Stimulated activated naive CD4-positive, alpha-beta T cell treated with Interleukin-2 at 50 U/mL for 16 hours (primary cell): ENCODE data around the gene ANXA2.
"Not testable (repeated sequence)": the region's sequence is repeated elsewhere in the genome, so short reads cannot be mapped to it uniquely, and the experiment has no call there.

Experiments used
- DNase-seq: peaks from one replicate; lab custom pipeline; 2025; lab: John Stamatoyannopoulos, UW

ANXA2 gene

DNA sequence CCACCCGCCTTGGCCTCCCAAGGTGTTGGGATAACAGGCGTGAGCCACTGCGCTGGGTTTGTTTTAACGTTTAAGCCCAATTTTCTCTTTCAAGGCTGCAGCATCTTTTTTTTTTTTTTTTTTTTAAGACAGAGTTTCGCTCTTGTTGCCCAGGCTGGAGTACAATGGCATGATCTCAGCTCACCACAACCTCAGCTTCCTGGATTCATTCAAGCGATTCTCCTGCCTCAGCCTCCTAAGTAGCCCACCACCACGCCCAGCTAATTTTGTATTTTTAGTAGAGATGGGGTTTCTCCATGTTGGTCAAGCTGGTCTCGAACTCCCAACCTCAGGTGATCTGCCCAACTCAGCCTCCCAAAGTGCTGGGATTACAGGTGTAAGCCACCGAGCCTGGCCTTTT is 12.6 kb upstream of the ANXA2 start:
- DNase-seq = not testable (repeated sequence)

DNA sequence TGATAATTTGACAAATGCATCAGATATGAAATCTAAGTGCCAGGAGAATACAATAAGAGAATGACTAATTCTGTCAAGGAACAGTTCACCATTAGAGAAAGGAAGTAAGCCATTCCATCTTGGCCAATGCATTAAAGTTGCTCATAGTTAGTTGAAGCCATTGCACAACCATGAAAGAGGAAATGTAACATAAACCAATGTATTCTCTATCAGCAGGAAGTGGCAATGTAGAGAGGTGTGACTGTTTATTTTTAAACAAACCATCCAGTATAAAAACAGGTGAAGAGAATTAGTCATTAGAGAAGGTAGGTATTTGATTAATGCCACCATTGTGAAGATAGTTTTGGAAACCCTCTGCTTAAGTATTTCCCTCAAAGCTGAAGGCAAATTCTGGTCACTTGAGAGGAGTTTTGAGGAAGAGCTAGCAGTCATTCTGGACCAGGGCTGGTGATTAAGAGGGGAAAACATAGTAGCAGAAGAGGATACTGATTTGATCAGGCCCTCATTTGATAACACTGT is 10.7 kb upstream of the ANXA2 start:
- no peak for DNase-seq

DNA sequence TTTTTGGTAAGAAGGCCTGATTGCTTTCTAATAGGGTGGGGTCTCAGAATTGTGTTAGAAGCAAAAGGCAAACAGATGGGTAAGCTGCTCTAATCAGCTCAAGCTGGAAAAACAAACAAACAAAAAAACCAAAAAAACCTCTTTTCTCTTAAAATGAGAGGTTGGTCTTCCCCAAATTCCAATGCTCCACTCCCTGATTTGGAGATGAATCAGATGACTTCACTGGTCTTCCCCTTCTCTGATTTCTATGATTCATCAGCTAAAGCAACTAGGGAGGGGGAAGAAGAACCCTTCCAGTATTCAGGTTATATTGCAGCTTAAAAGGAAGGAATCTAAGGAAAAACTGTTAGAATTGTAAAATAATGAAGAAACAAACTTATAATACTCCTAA is 9.6 kb upstream of the ANXA2 start:
- DNase-seq = no peak

DNA sequence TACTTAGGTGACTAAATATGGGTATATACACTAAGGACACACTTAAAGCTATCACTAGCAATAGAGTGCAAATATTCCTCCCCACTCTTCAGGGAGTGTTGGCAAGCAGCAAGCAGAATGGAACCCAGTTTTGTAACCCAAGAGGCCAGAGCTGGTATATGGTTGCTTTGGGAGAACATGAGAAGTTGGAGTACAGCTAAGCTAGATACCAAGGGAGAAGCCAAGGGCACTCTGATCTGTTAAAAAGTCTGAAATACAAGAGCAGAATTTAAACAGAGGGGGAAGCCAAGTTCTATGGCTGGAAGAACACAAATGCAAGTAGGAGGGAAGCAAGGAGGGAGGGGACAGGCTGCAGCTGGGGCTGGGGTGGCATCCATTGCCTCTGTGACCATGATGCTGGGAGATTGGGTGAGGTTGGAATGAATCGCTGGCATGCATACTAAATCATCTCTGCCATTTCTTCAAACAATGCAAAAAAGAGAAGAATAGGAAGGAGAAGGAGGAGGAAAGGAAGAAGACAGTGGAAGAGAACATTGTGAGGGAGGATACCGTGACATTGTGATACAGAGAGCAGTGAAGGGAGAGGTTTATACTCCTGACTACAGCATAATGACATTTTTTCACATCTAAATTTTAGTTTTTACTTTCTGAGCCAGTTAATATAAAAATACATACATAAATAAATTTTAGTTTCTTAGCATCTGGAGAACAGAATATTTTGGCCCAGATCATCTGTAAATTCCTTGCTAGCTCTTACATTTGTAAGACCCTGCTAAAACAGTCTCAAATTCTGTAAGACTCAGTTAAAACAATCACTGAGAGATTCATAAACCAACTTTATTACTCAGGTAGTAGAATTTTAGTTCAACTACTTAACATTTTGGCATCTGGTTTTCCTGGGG is 9.0 kb upstream of the ANXA2 start:
- no peak for DNase-seq

DNA sequence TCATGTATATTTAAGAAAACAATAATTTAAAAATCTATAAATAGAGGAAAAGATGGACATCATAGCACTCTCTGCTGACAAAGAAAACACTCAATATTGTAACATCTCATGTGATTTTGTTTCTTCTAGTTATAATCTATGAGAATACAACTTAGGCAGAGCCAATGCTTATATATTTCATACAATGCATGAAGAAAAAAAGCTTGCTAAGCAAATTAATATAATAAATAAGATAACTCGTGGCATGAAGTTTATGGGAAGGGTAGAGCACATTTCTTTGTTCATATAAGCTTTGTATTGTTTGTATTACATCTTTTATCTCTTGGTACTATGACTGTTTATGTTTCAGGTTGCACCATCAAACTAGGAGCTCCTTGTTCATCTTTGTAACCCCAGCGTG is 7.6 kb upstream of the ANXA2 start:
- DNase-seq = no peak

DNA sequence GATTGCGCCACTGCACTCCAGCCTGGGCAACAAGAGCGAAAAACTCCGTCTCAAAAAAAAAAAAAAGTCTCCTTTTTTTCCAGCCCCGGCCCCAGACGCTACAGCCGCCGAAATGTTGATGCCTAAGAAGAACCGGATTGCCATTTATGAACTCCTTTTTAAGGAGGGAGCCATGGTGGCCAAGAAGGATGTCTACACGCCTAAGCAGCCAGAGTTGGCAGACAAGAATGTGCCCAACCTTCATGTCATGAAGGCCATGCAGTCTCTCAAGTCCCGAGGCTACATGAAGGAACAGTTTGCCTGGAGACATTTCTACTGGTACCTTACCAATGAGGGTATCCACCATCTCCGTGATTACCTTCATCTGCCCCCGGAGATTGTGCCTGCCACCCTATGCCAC is 6.6 kb upstream of the ANXA2 start:
- DNase-seq = not testable (repeated sequence)

DNA sequence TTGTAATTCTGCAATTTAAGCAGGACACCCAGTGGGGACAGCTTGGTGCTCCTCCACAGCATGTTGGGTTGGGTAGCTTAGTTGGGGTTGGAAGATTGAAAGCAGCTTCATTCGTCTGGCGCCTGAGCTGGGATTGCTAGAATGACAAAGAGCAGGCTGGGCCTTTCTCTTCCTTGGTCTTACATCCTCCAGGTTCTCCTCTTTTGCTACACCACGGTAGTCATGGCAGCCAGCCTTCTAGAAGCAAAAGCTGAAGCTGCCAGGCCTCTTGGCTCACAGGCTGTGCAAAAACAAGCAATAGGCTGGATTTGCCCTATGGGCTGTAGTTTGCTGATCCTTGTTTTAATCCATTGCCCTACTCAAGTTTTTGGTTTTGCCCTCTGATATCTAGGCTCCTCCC is 3.2 kb upstream of the ANXA2 start:
- DNase-seq = no peak

DNA sequence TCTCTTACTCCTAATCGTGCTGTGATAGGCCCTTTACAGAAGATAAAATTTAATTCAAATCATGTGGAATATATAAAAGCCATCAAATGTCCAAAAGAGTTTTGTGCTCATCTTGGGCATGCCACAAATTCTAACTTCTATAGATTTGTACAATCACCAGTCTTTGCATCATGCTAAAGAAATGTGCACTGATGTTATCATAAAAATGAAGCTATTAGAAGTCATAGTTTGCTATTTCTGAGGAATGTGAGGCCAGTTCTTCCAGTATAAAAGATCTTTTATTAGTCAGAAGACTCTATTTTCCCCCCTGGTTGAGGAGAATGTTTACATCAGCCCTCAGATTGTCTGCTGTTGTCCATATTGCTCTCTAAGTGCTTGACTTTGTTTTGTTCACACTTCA is 2.1 kb upstream of the ANXA2 start:
- no peak for DNase-seq

DNA sequence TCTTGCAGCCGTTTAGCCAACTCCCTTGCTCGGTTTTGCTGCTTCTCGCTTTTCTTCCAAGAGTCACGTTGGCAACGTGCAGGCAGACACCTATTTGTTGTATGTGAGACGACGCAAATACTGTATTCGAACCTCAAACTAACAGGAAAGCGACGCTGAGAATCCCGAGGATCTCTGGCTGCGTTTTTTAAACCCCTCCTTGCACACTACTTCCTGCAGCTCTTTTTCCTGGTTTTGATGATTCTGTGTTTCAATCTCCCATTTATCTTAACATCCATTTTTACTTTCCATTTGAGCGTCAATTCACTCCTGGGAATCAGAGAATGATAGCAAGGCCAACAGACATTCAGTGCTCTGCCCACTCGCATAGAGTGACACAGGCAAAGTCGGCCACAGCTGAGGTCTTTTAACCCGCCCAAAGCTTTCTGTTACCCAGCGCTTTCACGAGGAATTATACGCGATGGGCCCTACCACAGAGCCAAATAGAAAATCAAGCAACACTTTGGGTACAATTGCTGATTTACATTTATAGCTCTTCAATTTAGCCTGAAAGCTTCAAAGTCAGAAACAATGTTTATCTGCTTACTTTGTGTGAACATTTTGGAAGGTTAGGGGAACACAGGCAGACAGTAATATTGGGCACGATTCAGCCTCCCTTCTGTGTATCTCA is 1.6 kb upstream of the ANXA2 start:
- no peak for DNase-seq

DNA sequence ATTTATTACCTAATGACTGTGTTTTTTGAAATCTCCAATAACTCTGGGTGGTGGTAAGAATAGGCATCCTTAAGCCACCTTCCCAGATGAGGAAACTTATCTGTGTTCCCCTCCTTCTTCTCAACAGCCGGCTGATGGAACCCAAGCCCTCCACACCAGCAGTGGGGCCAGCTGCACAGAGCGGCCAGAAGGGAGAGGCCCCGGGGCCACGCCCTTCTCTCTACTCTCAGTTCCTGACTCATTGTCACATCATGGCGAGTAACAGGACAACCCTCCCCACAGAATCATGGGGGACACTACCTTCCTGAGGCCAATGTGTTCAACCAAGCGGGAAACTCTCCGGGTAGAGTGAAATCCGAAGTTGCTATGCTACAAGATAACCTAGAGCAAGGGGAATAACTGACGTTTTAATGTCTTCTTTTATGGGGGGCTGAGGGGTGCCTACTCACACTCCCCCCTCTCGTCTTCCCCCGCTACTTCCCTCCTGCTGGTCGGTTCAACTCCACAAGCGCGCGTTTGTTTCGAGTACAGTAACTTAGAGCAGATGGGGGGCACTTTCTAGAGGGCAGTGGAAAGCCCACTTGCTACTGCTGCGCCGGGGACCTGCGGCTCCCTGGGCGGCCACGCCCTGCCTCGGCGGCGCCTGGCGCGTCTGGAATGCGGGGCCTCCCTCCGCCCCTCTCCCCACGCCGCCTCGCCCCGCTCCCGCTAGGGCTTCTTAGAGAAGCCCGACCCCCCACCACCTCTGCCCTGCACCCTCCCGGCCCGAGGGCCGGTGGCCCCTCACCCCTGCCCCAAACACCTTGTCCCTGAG is 621 bp downstream of the ANXA2 start:
- peak; percentile 47 for DNase-seq

DNA sequence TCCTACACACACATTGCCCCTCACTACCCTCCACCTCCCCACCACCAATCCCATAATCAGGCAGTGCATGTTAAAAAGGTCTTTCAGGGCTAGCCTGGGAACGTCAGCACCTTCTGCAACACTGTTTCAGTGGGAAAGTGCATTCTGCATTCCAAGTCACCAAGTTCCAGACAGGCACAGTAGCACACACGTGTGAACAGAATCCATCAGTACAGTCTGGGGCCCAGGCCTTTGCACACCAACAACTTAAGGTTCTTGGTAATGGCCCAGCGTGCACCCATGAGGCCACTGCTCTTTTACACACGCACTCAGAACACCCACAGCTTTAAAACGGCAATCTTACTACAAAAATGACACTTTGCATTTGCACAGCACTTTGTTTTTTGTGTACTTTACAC is 1.2 kb downstream of the ANXA2 start:
- no peak for DNase-seq

DNA sequence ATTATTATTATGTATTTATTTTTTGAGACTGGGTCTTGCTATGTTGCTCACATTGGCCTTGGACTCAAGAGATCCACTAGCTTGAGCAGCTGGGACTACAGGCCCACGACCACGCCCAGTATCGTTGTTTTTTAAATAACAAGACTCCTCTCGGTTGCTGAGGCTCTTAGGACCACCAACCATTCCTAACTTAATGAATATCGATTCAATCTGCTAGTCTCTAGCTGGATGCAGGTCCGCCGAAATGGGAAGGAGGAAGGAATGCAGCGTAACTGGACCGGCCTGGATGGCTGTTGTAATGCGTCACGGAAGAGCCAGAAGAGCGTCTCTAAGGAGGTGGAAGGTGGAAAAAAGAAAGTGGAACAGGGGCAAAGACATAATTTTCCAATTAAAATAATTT is 1.7 kb downstream of the ANXA2 start:
- no peak for DNase-seq

DNA sequence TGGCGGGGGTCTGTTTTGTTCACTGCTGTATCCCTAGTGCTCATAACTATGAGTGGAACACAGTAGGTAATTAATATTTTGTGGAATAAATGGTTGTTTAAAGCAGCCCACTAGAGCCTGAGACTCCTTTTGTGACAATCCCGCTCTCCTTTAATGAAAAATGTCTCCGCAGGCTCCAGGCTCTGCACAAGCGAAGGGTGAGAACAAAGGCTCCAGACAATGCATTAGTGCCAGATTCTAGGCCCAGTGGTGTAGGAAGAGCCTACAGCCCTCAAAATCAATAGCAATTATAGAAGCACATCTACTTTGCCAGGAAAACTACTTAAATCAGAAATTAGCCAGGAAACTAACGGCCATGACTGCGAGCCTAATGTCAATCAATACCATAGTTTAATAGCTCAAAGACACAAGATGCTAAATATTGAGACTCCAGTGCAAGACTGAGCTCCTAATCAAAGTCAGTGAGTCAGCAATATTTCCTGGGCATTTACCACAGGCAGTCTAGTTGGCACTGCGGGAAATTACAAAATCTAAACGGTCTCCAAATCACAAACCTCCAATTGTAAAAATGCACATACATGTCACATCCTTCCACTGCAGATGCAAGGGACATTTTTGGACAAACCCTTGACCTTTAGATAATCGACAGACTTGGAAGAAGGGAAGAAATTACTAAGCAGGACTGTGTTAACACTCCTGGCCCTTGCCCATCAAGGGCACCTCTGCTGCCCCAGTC is 2.3 kb downstream of the ANXA2 start:
- DNase-seq = no peak

DNA sequence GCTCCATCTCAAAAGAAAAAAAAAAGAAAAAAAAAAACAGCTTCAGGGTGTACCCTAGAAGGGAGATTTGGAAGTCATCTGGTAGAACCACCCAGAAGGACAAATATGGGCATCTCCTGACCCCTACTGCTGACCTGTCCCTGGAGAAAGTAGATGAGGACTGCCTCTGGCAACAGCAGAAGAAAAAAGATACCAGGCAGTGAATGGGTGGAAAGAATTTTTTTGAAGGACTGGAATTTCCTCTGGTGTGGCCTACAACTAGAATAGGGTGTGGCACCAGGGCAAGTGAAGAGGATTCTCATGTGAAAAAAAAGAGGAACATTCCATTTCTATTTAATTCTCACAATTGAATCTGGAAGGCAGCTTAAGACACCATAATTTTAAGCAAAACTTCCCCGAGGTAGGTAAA is 3.1 kb downstream of the ANXA2 start:
- no peak for DNase-seq

DNA sequence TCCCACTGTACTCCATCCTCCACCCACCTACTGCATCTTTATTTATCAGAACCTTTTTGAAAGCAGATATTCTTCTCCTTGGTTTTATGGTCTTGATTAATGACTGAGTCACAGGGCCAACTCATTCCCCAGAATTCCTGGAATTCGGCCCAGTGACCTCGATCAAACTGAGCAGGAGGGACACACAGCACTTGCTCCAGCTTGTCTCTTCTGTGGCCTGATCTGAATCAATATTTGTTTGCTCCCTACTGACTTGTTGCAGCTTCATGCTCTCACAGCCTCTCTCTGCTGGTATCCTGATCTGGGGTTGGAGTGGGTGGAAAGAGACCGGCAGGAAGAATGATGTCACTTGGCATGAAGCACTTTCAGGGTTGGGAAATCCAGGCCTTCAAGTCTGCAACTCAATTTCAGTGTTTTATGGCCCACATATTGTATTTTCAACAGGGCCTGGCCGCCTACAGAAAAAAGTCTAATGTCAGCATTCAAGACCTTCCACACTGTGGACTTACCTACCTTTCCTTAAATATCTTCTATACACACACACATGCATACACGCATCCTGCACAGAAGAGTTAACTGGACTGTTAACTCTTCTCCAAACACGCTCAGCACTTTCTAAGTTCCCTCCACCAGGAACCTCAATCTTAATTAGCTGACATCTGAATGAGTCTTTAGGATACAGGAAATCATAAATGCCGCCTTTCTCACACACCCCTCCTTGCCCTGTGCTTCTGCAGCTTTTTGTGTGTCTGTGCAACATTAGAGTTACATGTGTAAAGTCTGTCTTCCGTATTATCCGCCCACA is 4.6 kb downstream of the ANXA2 start:
- DNase-seq = no peak

DNA sequence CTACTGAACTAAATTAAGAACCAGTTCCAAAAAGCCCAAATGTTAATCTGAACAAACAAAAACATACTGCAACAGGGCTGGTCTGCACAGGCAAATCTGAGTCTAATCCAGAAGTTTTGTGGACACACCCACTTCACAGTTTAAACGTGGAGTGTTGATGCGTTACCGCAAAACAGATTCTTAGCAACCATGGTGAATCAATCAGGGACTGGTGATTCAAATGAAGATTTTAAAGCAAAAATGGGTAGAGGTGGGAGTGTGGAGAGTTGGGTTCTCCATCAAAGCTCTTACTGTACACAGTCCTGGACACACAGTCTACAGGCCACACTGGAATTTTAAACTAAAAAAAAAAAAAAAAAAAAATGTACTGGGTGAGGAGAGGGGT is 5.2 kb downstream of the ANXA2 start:
- DNase-seq = peak; percentile 29

DNA sequence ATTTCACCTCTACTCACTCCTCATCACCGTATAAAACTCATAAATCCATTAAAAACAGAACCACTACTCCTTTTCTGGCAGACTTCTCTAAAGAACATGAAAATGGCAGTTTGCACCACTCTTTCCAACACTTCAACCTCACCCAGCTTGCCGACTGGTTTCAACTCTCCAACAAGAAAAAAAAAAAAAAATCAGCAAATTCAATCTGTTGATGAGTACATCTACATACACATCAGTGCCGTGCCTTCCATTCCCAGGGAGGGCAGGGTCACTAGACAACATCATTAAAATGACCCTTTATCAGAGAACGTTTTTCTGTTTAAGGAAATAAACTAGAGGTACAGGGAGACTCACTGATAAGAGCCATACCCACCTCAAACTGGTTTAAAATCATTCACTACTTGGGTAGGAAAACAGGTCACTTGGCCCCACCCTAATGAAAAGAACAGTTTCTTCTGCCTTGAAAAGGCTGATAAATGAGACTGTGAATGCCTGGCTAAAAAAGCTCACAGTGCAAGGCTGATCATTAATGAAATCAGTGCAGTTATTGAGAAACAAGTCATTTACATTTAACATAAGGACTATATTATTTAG is 6.0 kb downstream of the ANXA2 start:
- no peak for DNase-seq

DNA sequence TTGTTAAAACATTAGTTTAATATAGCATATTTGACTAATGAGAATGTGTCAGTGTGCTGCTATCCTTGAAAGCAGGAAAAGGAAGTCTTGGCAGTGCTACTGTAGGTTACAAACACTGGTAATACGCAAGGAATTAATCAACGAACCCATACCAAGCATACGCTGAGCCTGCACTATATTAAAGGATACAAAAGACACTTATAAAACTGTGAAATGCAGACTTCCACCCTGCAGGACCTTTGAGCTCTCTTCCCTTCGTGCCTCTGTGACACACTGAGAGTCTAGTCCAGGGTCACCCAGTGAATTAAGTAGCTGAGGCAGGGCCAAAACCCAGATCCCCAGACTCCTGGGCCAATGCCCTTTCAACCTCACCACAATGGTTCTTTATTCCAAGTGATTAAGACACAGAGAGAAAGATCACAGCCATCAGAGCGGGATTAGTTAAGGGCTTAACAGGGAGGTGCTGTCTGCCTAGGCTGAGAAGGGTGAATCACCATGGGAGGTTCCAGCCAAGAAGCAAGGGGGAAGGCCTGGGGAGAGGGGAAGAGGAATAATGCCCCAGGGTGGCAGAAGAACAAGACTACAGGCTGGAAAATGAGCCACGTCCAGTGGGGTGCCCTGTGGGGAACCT is 6.8 kb downstream of the ANXA2 start:
- DNase-seq = peak; percentile 3

DNA sequence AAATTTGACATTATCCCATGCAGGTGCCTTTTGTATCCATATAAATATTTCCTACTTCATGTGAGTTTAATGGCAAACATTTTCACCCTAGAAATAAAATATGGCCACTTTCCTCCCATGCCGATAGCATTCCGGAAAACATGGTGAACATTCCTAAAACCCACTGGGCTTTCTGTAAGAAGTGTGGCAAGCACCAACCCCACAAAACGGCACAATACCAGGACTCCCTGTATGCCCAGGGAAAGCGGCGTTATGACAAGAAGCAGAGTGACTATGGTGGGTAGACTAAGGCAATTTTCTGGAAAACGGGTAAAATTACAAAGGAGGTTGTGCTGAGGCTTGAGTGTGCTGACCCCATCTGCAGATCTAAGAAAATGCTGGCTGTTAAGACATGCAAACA is 7.6 kb downstream of the ANXA2 start:
- no peak for DNase-seq
